Measurements from ENCODE around the gene ATXN1. TPM values are rescaled to one million over a fixed set of nuclear protein-coding genes. Genes with fewer than 3 reads are reported as not detected.

Gene ATXN1
- total RNA-seq, 3 donors from 2014 or later: 30.4 to 87.3 (median 50.1) TPM

DNA sequence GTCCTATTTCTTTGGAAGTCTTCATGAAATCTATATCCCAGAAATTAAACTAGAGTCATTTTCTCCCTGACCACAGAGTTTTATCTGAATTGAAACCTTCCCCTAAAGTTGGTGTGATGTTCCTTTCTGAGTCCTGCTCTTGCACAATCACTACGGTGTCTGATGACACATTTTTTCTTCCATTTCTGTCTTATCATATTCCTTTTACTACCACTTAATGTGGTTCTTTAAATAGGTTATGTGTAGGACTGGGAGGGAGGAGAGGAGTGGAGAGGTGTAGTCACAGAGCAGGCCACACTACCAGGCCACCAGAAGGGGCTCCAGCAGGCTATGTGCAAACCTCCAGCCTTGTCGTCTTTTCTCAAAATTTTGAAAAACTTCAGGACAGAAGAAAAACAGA lies 39.7 kb upstream of the ATXN1 start:
- DNase-seq: no peak
- no peaks in the 10 kb centered on the region for H3K36me3 ChIP-seq (ENCODE audit: low read depth)
- H3K4me1 ChIP-seq (ENCODE audit: low read depth): no peaks in the 10 kb centered on the region
- TF ChIP-seq, protein P1, sequence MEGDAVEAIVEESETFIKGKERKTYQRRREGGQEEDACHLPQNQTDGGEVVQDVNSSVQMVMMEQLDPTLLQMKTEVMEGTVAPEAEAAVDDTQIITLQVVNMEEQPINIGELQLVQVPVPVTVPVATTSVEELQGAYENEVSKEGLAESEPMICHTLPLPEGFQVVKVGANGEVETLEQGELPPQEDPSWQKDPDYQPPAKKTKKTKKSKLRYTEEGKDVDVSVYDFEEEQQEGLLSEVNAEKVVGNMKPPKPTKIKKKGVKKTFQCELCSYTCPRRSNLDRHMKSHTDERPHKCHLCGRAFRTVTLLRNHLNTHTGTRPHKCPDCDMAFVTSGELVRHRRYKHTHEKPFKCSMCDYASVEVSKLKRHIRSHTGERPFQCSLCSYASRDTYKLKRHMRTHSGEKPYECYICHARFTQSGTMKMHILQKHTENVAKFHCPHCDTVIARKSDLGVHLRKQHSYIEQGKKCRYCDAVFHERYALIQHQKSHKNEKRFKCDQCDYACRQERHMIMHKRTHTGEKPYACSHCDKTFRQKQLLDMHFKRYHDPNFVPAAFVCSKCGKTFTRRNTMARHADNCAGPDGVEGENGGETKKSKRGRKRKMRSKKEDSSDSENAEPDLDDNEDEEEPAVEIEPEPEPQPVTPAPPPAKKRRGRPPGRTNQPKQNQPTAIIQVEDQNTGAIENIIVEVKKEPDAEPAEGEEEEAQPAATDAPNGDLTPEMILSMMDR (IDR thresholded peaks at IDR 0.05): no peak
- intact Hi-C loops (cut with DNase I, micrococcal nuclease): no loop called here
- H3K9me3 ChIP-seq: no peaks in the 10 kb centered on the region
- H3K4me3 ChIP-seq: no peak overlapping the region
- ATAC-seq: no peak

DNA sequence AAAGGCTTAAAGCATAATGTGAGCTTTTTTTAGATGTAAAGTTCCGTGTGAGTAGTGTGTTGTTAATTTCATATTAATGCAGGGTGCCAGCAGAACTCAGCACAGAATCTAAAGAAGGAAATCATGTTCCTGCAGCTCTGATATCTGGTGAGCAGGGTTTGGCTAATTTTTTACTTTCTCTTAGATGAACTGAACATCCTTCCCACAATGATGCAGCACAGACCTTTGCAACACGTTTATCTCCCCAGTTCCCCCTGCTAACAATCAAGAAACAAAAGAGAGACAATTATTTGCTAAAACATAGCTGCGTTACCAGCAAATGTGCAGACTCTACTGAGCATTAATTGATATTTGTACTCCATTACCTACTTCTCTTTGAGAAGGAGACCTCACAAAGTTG lies 39.1 kb upstream of the ATXN1 start:
- no peaks in the 10 kb centered on the region for H3K9me3 ChIP-seq
- H3K4me3 ChIP-seq: no peak overlapping the region
- TF ChIP-seq, protein P1 (IDR thresholded peaks at IDR 0.05): no peak
- intact Hi-C loops (cut with DNase I, micrococcal nuclease): no loop called here
- no peaks in the 10 kb centered on the region for H3K4me1 ChIP-seq (ENCODE audit: low read depth)
- no peak for ATAC-seq
- DNase-seq: no peak
- no peaks in the 10 kb centered on the region for H3K36me3 ChIP-seq (ENCODE audit: low read depth)

DNA sequence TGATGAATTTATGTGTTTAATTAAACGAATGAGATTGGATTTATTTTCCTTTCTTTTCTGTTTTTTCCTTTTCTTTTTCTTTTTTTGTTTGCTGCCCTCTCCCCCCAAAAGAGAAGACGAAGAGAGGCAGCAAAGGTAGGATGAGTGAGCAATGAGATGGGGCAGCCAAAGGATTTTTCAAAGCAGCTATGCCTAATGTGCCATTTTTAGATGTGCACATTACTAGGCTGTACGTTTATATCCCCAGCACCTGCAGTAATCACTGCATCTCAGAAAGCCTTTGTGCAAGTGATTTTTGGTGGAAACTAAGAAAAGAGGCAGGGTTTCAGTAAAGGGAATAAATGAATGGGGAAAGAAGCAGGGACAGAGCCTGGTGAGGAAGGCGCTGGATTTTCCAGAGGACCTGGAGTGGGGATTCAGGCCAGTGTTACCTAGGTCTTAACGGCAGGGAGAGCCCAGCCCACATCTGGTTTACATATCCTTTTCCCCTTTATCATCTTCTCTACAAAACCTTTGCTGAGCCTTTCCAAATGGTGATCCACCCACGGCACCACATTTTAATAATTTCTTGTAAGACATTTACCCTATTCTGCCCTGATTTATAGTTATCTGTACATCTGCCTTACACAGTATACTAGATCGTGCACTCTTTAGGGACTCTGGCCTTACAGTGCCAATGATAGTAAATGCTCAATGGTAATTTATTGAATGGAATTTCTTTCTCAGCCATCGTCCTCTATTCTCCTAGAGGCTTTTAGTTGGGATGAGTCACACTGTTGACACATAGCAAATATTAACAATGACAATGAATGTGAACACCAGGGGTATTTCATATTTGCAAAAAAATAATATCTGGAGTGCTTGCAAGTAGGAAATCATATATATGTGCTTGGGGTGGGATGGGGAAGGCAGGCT lies 38.3 kb upstream of the ATXN1 start:
- no peaks in the 10 kb centered on the region for H3K9me3 ChIP-seq
- no peak overlapping the region for H3K4me3 ChIP-seq
- intact Hi-C loops (cut with DNase I, micrococcal nuclease): no loop called here
- H3K4me1 ChIP-seq (ENCODE audit: low read depth): no peaks in the 10 kb centered on the region
- no peaks in the 10 kb centered on the region for H3K36me3 ChIP-seq (ENCODE audit: low read depth)
- DNase-seq: no peak
- ATAC-seq: no peak
- TF ChIP-seq, protein P1 (IDR thresholded peaks at IDR 0.05): no peak

DNA sequence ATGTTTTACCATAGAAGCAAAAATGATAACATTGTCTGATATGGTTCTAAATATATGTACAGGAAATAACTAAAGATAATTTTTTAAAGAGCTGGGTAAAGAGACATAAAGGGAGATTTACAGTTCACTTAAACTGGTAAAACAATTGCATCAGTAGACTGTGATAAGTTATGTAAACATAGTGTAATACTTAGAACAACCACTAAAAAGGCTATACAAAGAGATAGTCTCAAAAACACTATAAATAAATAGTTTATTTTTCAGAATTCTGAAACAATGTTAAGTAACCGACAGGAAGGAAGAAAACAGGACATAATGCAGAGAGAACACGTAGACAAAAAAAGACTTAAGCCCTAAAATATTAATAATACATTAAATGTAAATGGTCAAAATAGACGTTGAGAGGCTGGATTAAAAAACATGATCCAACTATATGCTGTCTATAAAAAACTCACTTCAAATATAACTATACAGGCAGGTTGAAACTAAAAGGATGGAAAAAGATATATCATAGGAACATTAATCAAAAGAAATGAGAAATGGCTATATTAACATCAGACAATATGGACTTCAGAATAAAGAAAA lies 32.7 kb upstream of the ATXN1 start:
- no peak for DNase-seq
- TF ChIP-seq, protein P1 (IDR thresholded peaks at IDR 0.05): no peak
- intact Hi-C loops (cut with DNase I, micrococcal nuclease): no loop called here
- Histone ChIP-seq H3K4me3 (no peak overlapping the region), H3K36me3 (ENCODE audit: low read depth) (no peaks in the 10 kb centered on the region), H3K4me1 (ENCODE audit: low read depth) (no peaks in the 10 kb centered on the region), H3K9me3 (no peaks in the 10 kb centered on the region)
- no peak for ATAC-seq

DNA sequence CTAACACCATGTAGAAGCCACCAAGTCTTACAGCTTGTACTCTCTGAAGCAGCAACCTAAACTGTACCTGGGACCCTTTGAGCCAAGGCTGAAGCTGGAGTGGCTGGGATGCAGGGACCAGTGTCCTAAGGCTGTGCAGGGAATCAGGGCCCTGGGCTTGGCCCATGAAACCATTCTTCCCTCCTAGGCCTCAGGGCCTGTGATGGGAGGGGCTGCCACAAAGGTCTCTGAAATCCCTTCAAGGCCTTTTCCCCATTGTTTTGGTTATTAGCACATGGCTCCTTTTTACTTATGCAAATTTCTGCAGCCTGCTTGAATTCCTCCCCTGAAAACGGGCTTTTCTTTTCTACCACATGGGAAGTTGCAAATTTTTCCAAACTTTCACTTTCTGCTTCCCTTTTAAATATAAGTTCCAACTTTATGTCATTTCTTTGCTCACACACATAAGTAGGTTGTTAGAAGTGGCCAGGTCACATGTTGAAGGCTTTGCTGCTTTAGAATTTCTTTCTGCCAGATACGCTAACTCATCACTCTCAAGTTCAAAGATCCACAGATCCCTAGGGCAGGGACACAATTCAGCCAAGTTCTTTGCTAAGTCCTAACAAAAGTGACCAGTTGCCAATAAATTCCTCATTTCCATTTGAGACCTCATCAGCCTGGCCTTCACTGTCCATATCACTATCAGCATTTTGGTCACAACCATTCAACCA lies 28.2 kb upstream of the ATXN1 start:
- ATAC-seq: no peak
- no peaks in the 10 kb centered on the region for H3K4me1 ChIP-seq (ENCODE audit: low read depth)
- no peak for DNase-seq
- H3K36me3 ChIP-seq (ENCODE audit: low read depth): no peaks in the 10 kb centered on the region
- H3K9me3 ChIP-seq: no peaks in the 10 kb centered on the region
- TF ChIP-seq, protein P1 (IDR thresholded peaks at IDR 0.05): no peak
- intact Hi-C loops (cut with DNase I, micrococcal nuclease): no loop called here
- no peak overlapping the region for H3K4me3 ChIP-seq

Data from mucosa of descending colon (tissue), 3 donors.